NCI-H2196 treated with DMSO at 0.1 percent for 48 hours (cell line): Measurements from ENCODE around the gene ZNF786.
"Not testable (repeated sequence)": the region's sequence is repeated elsewhere in the genome, so short reads cannot be mapped to it uniquely, and the experiment has no call there.

Experiments used
- DNase-seq: peaks from one replicate; lab custom pipeline; 2025; ENCODE audit not compliant: unreplicated experiment; lab: John Stamatoyannopoulos, UW

The ZNF786 gene

DNA sequence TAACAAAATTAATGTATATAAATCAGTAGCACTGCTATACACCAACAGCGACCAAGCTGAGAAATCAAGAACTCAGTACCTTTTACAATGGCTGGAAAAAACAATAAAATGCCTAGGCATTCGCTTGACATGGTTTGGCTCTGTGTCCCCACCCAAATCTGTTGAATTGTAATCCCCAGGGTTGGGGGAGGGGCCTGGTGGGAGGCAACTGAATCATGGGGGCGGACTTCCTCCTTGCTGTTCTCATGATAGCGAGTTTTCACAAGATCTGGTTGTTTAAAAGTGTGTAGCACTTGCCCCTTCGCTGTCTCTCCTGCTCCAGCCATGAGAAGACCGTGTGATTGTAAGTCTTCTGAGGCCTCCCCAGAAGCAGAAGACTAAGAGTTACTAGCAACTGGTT is 8.6 kb downstream of the ZNF786 start:
- no peak for DNase-seq

DNA sequence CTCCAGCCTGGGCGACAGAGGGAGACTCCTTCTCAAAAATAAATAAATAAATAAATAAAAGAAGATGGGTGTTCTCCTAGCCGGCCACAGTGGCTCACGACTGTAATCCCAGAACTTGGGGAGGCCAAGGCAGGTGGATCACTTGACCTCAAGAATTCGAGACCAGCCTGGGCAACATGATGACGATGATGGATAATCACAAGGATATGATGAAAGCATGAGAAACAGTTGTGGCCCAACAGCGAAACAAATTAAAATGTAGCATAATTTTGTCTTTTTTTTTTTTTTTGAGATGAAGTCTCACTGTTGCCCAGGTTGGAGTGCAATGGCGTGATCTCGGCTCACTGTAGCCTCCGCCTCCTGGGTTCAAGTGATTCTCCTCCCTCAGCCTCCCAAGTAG is 12.9 kb downstream of the ZNF786 start:
- no peak for DNase-seq

DNA sequence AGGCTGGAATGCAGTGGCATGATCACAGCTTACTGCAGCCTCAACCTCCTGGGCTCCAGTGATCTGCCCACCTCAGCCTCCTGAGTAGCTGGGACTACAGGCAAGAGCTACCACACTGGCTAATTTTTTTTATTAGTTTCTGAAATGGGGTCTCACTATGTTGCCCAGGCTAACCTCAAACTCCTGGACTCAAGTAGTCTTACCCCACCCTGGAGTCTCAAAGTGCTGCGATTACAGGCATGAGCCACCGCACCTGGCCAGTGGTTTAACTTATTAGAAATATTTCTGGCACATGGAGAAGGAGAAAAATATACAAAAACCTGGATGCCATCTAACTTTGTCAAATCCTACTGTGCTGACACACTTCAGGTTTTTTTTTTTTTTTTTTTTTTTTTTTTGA is 15.2 kb downstream of the ZNF786 start:
- DNase-seq: no peak

DNA sequence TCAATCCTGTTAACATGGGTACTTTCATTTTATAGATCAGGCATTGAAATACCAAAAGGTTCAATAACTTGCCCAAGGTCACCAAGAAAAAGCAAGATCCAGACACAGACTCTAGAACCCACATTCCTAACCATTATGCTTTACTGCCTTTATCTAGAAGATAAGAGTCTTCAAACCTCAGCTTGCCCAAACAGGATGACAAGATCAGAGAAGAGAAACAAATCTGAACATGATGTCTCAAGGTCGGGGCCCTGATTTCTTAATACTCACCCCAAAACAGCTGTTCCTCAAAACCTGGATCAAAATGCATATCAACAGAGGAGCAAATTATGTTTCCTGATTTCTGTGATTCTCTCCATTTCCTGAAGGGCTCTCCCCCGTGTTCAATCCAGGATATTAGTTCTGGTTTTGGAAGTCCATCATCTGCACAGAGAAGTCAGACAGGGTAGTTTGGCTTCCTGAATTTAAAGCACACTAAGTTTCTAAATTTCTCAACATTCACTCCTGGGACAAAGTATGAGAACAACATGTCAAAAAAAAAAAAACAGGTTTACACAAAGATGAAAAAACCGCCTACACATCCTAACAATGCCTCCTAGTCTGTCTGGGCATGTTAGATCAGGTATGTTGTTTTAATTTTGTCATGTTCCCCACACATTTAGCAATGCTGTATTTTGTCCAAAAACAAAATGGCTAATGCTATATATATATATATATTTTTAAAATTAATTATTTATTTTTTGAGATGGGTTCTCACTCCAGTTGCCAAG is 16.2 kb downstream of the ZNF786 start:
- DNase-seq: no peak

DNA sequence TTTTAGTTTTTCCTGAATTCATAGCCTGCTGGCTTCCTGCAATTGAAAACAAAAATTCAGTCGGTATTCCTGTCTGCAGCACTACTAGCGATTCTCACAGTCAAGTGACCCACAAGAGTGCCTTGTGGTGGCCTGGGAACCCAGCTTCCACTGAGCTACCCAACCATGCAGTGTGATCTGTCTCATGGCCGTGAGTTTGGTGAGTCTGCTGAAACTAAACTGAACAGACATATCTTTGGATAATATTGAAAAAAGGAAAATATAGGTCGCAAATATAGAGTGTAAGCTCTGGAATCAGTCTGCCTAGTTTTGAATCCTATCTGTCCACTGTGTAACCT is 18.1 kb downstream of the ZNF786 start:
- no peak for DNase-seq

DNA sequence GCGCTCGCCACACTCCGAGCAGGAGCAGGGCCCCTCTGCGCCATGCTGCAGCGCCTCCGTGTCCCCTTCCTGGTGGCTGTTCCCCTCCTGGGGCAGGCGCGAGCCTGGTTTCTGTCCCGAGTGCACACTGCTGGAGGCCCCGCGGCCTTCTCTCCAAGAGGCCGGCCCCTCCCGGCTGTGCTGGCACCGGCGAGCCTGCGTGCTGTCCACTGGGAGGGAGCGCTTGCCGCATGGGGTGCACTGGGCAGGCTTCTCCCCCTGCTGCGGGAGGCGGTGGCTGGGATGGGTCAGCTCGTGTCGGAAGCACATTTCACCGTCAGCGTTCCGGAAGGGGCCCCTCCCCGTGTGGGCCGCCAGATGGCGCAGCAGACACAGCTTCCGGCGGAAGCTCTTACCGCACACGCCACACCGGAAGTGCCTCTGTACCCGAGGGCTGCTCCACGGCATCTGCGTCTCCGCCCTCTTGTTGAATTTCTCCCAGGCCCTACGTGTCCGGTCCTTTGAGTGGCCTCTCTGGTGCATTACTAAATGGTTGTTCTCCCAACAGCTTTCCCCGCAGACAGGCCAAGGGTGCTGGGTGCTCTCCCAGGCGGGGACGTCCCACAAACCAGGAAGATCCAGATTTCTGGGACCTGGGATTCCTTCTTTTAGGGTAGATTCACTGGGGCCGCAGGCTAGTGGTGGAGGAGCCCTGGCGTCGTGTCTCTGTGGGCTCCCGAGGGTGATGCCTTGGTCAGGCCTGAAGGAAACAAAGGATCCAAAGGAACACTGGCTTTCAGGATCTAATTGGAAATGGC is 18.7 kb downstream of the ZNF786 start:
- DNase-seq: no peak

DNA sequence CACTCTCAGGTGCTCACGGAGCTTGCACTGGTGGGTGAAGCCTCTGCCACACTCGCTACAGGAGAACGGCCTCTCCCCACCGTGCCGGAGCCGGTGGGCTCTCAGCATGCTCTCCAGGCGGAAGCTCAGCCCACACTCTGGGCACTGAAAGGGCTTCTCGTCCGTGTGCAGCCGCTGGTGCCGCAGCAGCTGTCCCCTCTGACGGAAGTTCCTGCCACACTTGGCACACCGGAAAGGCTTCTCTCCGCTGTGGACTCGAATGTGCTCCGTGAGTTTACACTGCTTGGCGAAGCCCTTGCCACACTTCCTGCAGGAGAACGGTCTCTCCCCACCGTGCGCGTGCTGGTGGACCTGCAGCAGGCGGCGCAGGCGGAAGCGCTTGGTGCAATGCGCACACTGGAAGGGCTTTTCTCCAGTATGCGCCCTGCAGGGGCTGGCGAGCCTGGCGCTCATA is 19.3 kb downstream of the ZNF786 start:
- DNase-seq: no peak

DNA sequence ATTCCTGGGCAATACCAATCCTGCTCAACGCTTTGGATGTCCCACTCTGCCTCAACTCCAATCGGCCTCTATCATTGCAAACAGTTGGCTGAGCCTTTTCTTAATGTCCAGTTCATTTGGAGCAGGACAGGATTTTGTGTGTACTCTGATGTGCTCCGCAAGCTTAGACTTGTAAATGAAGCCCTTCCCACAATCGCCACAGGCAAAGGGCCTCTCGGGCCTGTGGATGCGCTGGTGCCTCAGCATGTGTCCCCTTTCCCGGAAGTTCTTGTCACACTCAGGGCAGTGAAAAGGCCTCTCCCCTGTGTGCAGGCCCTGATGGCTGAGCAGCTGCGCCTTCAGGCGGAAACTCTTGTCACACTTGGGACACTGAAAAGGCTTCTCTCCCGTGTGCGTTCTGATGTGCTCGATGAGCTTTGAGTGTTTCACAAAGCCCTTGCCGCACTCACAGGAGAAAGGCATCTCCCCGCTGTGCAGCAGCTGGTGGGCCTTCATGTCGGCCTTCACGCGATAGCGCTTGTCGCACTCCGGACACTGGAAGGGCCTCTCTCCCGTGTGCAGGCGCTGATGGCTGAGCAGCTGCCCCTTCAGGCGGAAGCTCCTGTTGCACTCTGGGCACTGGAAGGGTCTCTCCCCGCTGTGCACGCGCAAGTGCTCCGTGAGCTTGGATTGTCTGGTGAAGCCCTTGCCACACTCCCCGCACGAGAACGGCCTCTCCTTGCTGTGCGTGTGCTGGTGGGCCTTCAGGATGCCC is 20.0 kb downstream of the ZNF786 start:
- DNase-seq: no peak

DNA sequence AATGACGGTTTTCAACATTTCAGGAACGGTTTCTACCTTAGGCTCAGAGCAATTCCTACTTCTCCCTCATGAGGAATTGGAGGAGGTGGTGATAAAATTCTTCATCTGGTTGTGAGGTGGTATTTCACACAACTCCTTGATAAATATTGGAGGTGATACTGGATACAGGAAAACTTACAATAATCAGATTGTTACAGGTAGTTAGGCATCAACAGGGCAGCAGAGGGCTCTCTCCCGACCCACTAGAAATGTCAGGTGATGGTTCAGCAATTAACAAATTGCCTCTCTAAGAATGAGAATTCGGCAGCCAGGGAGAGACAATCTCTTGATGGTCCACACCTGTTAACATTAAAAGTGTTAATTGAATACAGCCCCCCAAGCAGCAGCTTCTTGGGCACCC is 22.6 kb downstream of the ZNF786 start:
- no peak for DNase-seq

DNA sequence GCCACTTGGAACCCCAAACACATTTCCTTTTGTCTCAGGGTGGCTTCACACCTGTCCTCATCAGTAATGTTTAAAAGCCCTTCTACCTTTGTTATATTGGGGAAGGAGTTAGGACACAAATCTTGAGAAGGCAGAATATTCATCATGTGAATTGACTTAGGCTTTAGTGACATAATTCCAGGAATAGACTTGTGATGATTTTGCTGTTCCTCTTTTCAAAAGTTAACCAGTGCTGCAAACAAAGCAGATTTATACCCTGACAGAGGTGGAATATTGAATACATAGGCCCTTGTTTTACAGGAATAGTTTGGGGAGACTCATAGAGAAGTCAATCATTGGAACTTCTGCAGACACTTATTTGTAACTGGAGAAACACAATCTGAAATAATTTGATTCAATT is 27.0 kb downstream of the ZNF786 start:
- no peak for DNase-seq

DNA sequence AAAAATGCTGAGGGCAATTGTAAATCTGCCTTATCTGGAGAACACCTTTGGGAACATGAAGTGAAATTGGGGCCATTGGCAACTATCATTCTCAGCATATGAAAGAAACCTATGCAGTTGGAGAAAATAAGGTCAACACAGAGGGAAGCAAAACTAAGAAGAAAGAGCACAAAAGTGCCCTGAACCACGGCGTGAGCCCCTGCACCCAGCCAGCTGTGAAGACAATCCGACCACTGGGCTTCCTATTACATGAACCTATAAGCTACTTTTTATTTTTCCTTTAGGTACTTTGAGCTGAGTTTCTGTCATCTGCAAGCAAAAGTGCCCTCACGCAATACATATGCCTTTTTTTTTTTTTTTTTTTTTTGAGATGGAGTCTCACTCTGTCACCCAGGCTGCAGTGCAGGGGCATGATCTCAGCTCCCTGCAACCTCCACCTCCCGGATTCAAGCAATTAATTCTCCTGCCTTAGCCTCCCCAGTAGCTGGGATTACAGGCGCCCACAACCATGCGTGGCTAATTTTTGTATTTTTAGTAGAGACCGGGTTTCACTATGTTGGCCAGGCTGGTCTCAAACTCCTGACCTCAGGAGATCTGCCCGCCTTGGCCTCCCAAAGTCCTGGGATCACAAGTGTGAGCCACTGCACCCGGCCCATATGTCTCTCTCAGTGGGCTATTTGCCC is 28.2 kb downstream of the ZNF786 start:
- not testable (repeated sequence) for DNase-seq

DNA sequence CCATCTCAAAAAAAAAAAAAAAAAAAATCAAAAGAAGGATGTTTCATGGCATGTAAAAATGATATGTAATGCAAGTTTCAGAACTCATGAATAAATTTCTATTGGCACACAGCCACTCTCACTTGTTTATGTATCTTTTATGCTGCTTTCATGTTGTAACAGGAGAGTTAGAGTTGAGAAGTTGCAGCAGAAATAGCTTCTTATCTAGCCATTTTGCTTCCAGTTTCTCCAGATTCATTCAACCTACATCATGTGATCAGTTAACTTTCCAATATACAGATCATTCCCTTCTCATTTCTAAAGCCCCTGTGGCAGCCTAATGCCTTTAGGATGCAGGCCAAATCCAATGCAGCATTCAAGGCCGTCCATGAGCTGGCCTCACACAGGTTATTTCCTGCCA is 30.4 kb downstream of the ZNF786 start:
- DNase-seq: no peak

DNA sequence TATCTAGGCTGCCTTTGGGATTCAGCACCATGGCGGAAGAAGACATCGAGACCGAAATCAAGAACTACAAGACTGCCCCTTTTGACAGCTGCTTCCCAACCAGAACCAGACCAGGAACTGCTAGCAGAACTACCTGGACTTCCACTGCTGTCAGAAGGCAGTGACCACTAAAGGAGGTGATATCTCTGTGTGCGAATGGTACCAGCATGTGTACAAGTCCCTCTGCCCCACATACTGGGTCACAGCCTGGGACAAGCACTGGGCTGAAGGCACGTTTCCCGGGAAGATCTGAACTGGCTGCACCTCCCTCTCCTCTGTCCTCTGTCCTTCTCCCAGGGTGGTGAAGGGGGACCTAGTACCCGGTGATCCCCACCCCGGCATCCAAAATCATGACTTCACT is 36.6 kb downstream of the ZNF786 start:
- no peak for DNase-seq

DNA sequence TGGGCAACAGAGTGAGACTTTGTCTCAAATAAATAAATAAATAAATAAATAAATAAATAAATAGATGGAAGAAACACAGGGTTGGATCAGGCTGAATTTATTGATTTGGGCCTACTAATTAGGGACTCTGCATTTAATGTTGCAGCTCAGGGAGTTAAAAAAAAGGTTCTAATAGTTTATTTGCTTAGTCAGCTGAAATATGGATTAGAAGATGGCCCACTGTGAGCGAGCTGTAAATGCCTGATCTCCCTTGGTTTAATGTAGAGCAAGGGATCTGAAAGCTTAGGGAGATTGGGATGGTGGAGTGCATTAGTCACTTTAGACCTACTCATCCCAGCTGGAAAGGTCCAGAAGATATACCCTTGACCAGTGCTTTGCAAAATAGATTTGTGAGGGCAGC is 37.1 kb downstream of the ZNF786 start:
- no peak for DNase-seq

DNA sequence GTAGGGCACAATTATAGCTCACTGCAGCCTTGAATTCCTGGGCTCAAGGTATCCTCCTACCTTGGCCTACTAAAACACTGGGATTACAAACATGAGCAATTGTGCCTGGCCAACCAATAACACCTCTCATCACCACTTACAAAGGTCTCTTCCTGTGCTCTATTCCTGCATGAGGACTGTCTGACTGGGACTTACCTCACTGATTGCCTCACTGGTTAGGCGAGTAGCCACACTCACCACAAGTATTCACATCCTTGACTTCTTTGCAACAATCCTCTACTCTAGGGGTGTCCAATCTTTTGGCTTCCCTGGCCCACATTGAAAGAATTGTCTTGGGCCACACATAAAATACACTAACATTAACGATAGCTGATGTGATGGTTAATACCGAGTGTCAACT is 39.6 kb downstream of the ZNF786 start:
- DNase-seq: no peak

DNA sequence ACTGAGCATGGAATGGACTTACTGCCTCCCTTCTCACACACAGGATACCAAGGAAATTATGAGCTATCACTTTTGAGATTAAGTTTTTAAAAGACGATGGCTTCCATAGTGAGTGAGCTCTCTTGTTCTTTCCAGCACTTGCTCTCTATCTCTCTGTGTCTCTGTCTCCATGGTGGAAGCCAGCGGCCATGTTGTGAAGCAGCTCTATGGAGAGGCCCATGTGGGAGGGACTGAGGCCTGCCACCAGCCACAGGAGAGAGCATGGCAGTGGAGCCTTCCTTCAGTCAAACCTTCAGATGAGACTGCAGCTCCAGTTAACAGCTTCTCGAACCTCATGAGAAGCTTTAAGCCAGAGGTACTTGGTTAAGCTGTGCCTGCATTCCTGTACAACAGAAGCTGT is 41.7 kb downstream of the ZNF786 start:
- no peak for DNase-seq

DNA sequence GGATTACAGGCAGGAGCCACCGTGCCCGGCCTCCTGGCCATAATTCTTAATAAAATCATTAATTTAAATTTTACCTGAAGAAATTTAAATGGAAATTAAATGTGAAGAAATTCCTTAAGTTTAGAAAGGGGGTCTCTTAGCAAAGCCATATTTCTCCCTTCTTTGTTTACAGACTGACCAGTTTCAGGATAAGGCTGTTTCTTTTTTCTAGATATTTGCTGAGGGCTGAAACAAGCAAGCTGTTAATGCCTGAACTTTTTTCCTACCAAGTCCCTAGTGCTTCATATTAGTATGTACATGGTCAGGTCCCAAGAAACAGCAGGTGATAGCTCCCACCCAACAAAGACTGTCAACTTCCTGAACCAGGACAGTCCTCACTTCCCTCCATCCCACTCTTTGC is 44.1 kb downstream of the ZNF786 start:
- no peak for DNase-seq

DNA sequence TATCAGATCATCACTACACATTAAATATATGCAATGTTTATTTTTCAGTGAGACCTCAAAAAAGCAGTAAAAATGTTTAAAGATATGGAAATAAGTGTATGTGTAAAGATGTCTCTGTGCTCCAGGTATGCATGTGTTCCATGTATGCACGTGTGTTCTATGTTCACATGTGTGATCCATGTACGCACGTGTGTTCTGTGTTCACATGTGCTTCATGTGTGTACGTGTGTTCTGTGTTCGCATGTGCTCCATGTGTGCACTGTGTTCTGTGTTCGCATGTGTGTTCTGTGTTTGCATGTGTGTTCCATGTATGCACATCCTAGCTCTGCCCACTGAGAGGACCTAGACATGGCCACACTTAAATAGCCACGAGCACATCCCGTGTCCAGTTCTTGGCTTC is 46.6 kb downstream of the ZNF786 start:
- no peak for DNase-seq

DNA sequence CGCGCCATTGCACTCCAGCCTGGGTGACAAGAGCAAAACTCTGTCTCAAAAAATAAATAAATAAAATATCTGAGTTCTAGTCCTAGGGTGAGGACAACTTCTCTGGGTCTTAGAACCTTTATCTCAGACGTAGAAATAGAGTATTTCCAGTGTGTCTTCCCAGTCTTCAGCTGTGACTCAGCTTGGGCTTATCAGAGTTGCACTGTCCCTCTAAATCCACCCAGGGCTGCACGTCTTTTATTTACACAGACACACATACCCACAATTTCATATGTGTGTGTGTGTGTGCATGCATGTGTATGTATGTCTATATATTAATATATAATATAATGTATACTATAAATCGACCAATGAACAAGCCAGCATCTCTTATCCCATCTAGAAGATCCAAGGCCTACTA is 49.2 kb downstream of the ZNF786 start:
- DNase-seq: no peak

DNA sequence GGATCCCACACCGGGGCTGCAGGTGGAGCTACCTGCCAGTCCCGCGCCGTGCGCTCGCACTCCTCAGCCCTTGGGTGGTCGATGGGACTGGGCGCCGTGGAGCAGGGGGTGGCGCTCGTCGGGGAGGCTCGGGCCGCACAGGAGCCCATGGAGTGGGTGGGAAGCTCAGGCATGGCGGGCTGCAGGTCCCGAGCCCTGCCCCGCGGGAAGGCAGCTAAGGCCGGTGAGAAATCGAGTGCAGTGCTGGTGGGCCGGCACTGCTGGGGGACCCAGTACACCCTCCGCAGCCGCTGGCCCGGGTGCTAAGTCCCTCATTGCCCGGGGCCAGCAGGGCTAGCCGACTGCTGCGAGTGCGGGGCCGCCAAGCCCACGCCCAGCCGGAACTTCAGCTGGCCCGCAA is 51.9 kb downstream of the ZNF786 start:
- not testable (repeated sequence) for DNase-seq

DNA sequence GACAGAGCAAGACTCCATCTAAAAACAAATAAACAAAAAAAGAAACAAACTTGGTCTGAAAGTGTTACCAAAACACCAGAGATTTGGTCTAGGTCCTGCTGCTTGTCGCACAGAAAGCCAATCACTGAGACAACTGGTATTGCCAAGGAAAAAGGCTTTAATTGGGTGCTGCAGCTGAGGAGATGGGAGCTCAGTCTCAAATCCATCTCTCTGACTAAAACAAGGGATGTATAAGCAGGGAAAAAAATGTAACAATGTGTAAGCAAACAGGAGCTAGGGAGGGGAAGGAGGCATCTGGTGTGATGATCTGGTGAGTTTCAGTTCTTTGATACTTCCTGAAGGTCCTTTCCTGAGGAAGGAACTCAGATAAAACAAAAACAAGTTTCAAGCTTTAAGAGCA is 53.8 kb downstream of the ZNF786 start:
- no peak for DNase-seq
